HG03457 (cell line): Measurements from ENCODE around the gene SGSH.
"Not testable (repeated sequence)": the region's sequence is repeated elsewhere in the genome, so short reads cannot be mapped to it uniquely, and the experiment has no call there.

Source experiments
- ATAC-seq: cut with Tn5 transposase; IDR thresholded peaks from one replicate; pipeline ENCODE4 v1.9.1; 2021; ENCODE audit warnings: moderate number of reproducible peaks; ENCODE audit not compliant: unreplicated experiment

The SGSH gene

GRCh38 chr17:80253631-80254395 is 33.7 kb upstream of the SGSH start:
- ATAC-seq = no peak

GRCh38 chr17:80252871-80253270 is 32.7 kb upstream of the SGSH start:
- no peak for ATAC-seq

- ATAC-seq = no peak
These were observed 31.8 kb upstream of the SGSH start for GRCh38 chr17:80251966-80252365.

- ATAC-seq = no peak
These were observed 29.0 kb upstream of the SGSH start for GRCh38 chr17:80248894-80249710.

GRCh38 chr17:80248001-80248893 is 28.1 kb upstream of the SGSH start:
- ATAC-seq = no peak

- no peak for ATAC-seq
These were observed 27.4 kb upstream of the SGSH start for GRCh38 chr17:80247561-80247960.

- ATAC-seq = no peak
These were observed 26.6 kb upstream of the SGSH start for GRCh38 chr17:80246726-80247125.

- no peak for ATAC-seq
These were observed 26.1 kb upstream of the SGSH start for GRCh38 chr17:80246266-80246681.

- no peak for ATAC-seq
These were observed 25.6 kb upstream of the SGSH start for GRCh38 chr17:80245566-80246265.

- no peak for ATAC-seq
These were observed 24.9 kb upstream of the SGSH start for GRCh38 chr17:80244871-80245509.

- ATAC-seq = not testable (repeated sequence)
These were observed 24.3 kb upstream of the SGSH start for GRCh38 chr17:80244448-80244847.

GRCh38 chr17:80243526-80244433 is 23.6 kb upstream of the SGSH start:
- no peak for ATAC-seq

- no peak for ATAC-seq
These were observed 22.4 kb upstream of the SGSH start for GRCh38 chr17:80242505-80242904.

- no peak for ATAC-seq
These were observed 17.3 kb upstream of the SGSH start for GRCh38 chr17:80237386-80237785.

GRCh38 chr17:80236911-80237310 is 16.8 kb upstream of the SGSH start:
- no peak for ATAC-seq

- ATAC-seq = no peak
These were observed 13.1 kb upstream of the SGSH start for GRCh38 chr17:80233202-80233601.

- no peak for ATAC-seq
These were observed 12.3 kb upstream of the SGSH start for GRCh38 chr17:80232438-80232837.

- ATAC-seq = no peak
These were observed 8.9 kb upstream of the SGSH start for GRCh38 chr17:80229011-80229410.

GRCh38 chr17:80228477-80228876 is 8.3 kb upstream of the SGSH start:
- ATAC-seq = no peak
